Prostate gland (tissue), 2 donors: ENCODE data around the gene GPR146. TPM values are rescaled to one million over a fixed set of nuclear protein-coding genes. Genes with fewer than 3 reads are reported as not detected.
A peak's percentile ranks its signal among the peaks of the same experiment; 100 is the strongest.

Experiments
- DNase-seq: peaks from one replicate; pipeline ENCODE4 v3.0.0-alpha.2; 2019; ENCODE audit warnings: low spot score
- H3K27ac ChIP-seq, 2 donors: fragments of 200-600 bp; sonication (generic); 2 replicates each; pipeline ENCODE4 v1.5.1; 2017 to 2019
- H3K27me3 ChIP-seq: fragments of 200-600 bp; sonication (generic); replicated peaks from 2 replicates; pipeline ENCODE4 v1.5.1; 2019; ENCODE audit not compliant: insufficient read depth
- H3K36me3 ChIP-seq, 2 donors: fragments of 200-600 bp; sonication (generic); 1 replicate in 1 of 2; 2 replicates in 1 of 2; pipeline versions ENCODE4 v1.5.1 to v1.8.1; 2017 to 2019
- H3K4me1 ChIP-seq: fragments of 200-600 bp; sonication (generic); replicated peaks from 2 replicates; pipeline ENCODE4 v1.5.1; 2019
- H3K4me3 ChIP-seq, 2 donors: fragments of 200-600 bp; sonication (generic); 2 replicates each; pipeline ENCODE4 v1.5.1; 2017 to 2019
- H3K9me3 ChIP-seq: fragments of 200-600 bp; sonication (generic); 2 replicates; pipeline ENCODE4 v1.5.1; 2017
- POLR2A ChIP-seq: fragments of 450-650 bp; IDR thresholded peaks from one replicate; pipeline ENCODE4 v1.6.1; 2016; ENCODE audit warnings: antibody characterized with exemption, mild to moderate bottlenecking
- POLR2AphosphoS5 ChIP-seq: sonication (generic); formaldehyde crosslinking; IDR thresholded peaks from one replicate; pipeline ENCODE4 v1.6.1; 2017; ENCODE audit warnings: antibody characterized with exemption
- WGBS: methylation state at CpG from one replicate; pipeline ENCODE4 v1.1.5; 2018; 5-methylcytosine and 5-hydroxymethylcytosine counted together
- intact Hi-C: fragments of 100-400 bp; cut with DNase I; formaldehyde crosslinking; loops from one replicate; pipeline ENCODE4 v1.14.2; 2022
- total RNA-seq, 2 donors: library from RNA; depleted of rRNA; stranded (reverse); fragments of >200 nt; gene quantifications; one replicate each; pipeline ENCODE4 v1.1.0, GENCODE V29; 2016
- TF ChIP-seq, protein P1 (sequence below), 4 experiments: fragments of 200-600 bp in 2 of 4; fragments of 450-650 bp in 2 of 4; sonication (generic) in 2 of 4; IDR thresholded peaks; 1 replicate in 3 of 4; 2 replicates in 1 of 4; pipeline ENCODE4 v1.5.1; 2016 to 2019; ENCODE audit warnings: antibody characterized with exemption in 4 of 4, mild to moderate bottlenecking in 2 of 4, moderate library complexity in 2 of 4

Gene GPR146
- total RNA-seq, 2 donors from 2014 or later, result 6.1 to 25.9 TPM

GRCh38 chr7:1028044-1028770, 16.1 kb upstream of the GPR146 start:
- no peaks in the 10 kb centered on the region for H3K27me3 ChIP-seq
- H3K4me3 ChIP-seq, result peak overlapping the region; percentile 81 to 86
- WGBS, result under 1% methylated on average over 62 of the region's 77 CpGs
- H3K9me3 ChIP-seq, result no peaks in the 10 kb centered on the region
- intact Hi-C loops, result loop anchor here (2.0 kb wide), 1 partner anchor 17 kb away; the partner anchor contains the start of gene GPR146
- peaks cover 7% of the 10 kb centered on the region for H3K4me1 ChIP-seq
- peak overlapping the region; percentile 87 to 92 for H3K27ac ChIP-seq
- peak; percentile 73 for TF ChIP-seq POLR2AphosphoS5
- TF ChIP-seq POLR2A, result peak; percentile 86
- TF ChIP-seq, protein P1, sequence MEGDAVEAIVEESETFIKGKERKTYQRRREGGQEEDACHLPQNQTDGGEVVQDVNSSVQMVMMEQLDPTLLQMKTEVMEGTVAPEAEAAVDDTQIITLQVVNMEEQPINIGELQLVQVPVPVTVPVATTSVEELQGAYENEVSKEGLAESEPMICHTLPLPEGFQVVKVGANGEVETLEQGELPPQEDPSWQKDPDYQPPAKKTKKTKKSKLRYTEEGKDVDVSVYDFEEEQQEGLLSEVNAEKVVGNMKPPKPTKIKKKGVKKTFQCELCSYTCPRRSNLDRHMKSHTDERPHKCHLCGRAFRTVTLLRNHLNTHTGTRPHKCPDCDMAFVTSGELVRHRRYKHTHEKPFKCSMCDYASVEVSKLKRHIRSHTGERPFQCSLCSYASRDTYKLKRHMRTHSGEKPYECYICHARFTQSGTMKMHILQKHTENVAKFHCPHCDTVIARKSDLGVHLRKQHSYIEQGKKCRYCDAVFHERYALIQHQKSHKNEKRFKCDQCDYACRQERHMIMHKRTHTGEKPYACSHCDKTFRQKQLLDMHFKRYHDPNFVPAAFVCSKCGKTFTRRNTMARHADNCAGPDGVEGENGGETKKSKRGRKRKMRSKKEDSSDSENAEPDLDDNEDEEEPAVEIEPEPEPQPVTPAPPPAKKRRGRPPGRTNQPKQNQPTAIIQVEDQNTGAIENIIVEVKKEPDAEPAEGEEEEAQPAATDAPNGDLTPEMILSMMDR (IDR thresholded peaks at IDR 0.05), result no peak
- no peaks in the 10 kb centered on the region for H3K36me3 ChIP-seq
- DNase-seq, result peak; percentile 84

DNA sequence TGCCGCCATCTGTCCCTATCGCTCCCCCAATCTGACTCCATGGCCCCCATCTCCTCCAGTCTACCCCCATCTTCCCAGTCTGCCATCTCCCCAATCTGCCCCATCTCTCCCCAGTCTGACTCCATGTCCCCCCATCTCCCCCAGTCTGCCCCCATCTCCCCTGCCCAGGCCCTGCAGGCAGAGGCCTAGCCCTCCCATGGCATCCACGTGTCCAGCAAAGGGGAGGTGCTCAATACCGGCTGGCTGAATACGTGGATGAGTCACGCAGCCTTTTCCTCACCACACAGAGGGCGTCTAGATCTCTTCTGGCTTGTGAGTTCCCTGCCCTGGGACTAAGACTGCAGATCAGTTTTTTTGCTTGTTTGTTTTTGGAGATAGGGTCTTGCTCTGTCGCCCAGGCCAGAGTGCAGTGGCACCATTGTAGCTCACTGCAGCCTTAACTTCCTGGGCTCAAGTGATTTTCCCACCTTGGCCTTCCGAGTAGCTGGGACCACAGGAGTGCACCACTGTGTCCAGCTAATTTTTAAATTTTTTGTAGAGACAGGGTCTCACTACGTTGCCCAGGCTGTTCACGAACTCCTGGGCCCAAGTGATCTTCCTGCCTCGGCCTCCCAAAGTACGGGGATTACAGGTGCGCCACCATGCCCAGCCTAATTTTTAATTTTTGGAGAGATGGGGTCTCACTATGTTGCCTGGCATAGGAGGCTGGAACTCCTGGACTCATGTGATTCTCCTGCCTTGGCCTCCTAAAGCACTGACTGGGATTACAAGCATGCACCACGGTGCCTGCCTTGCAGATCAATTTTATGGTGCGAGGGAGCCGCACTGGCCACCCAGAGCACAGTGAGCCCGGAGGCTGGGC, 15.3 kb upstream of the GPR146 start:
- H3K27ac ChIP-seq, result peak overlapping the region; percentile 87 to 92
- peaks cover 7% of the 10 kb centered on the region for H3K4me1 ChIP-seq
- TF ChIP-seq POLR2AphosphoS5 (peak; percentile 85), POLR2A (peak; percentile 51)
- TF ChIP-seq, protein P1 (IDR thresholded peaks at IDR 0.05), result peak in 2 of 4 experiments; percentile 12
- no peaks in the 10 kb centered on the region for H3K27me3 ChIP-seq
- intact Hi-C loops, result loop anchor here (2.0 kb wide), 1 partner anchor 16 kb away; the partner anchor contains the start of gene GPR146
- WGBS, result 51% methylated on average over 18 of the region's 18 CpGs
- H3K36me3 ChIP-seq, result no peaks in the 10 kb centered on the region
- peak overlapping the region; percentile 81 to 86 for H3K4me3 ChIP-seq
- peak; percentile 84 for DNase-seq
- no peaks in the 10 kb centered on the region for H3K9me3 ChIP-seq

DNA sequence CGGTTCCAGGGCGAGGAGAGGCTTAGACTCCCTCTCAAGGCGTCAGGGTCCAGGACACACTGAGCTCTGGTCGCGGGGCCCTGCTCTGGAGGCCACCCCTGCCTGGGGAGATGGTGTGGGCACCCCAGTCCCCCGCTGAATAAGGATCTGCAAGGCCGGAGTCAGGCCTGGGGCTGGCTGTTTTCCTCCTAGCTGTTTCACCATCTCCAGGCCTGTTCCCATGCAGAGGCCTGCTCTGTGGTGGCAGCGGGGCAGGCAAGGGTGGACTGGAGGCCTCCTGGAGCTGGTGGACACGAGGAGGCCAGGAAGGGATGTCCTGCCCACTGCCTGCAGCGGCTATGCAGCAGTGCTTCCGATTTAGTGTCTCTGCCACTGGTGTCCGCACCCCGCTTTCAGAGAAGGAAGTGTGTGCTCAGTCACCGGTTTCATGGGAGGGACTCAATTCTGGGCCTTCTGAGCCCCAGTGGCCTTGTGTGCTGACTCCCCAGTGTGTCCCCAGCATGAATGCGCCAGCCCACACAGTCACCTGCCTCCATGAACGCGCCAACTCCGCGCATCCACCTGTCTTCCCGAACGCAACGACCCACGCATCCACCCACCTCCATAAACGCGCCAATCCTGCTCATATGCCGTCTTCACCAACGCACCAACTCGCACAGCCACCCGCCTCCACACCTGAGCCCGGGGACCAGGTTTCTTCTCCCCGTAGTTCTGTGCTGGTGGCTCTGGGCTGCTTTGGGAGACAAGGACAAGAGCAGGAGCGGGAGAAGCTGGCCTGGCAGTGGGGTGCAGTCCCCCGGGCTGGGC, 14.5 kb upstream of the GPR146 start:
- TF ChIP-seq POLR2A (no peak), POLR2AphosphoS5 (no peak)
- TF ChIP-seq, protein P1 (IDR thresholded peaks at IDR 0.05), result no peak
- H3K27me3 ChIP-seq, result no peaks in the 10 kb centered on the region
- peak overlapping the region in 1 of 2 donors; percentile 92 for H3K27ac ChIP-seq
- peaks cover 7% of the 10 kb centered on the region for H3K4me1 ChIP-seq
- no peak overlapping the region for H3K4me3 ChIP-seq
- intact Hi-C loops, result loop anchor here (2.0 kb wide), 1 partner anchor 15 kb away; the partner anchor contains the start of gene GPR146
- WGBS, result 88% methylated on average over 33 of the region's 33 CpGs
- no peaks in the 10 kb centered on the region for H3K9me3 ChIP-seq
- DNase-seq, result no peak
- H3K36me3 ChIP-seq, result no peaks in the 10 kb centered on the region

DNA sequence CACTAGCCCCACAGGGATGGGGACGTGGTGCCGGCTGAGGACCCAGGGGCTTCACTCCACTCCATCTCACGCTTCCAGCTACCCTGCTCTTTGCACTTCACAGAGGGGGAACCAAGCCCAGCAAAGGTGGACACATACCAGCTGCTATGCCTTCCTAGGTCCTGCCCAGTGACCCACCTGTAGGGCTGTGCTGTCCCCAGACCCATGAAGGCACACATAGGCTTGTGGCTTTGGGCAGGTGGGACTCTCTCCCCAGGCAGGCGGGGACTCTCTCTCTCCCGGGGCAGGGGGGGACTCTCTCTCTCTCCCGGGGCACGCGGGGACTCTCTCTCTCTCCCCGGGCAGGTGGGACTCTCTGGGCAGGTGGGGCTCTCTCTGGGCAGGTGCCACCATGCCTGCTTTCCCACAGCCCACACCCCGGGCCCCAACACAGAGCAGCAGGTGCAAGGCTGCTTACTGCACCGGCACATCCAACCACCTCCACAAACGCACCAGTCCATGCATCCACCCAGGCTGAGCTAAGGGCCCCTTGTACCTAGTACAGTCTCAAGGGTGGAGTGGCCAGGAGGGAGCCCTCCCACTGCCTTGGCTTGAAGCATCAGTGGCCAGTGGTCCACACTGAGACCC, 13.8 kb upstream of the GPR146 start:
- Histone ChIP-seq H3K27me3 (no peaks in the 10 kb centered on the region), H3K36me3 (no peaks in the 10 kb centered on the region), H3K27ac (no peak overlapping the region), H3K4me3 (no peak overlapping the region), H3K4me1 (peaks cover 7% of the 10 kb centered on the region), H3K9me3 (no peaks in the 10 kb centered on the region)
- no peak for DNase-seq
- intact Hi-C loops, result no loop called here
- TF ChIP-seq POLR2A (no peak), POLR2AphosphoS5 (no peak)
- TF ChIP-seq, protein P1 (IDR thresholded peaks at IDR 0.05), result no peak
- 79% methylated on average over 10 of the region's 12 CpGs for WGBS
